SK-N-MC (cell line): ENCODE measurements around the gene PTHLH.

Experiments used
- DNase-seq: peaks from one replicate; pipeline ENCODE4 v3.0.0-alpha.2; 2011; ENCODE audit warnings: low read depth, low spot score
- H3K27ac ChIP-seq: fragments of 200-600 bp; sonication (generic); 2 replicates; pipeline ENCODE4 v1.5.1; 2016; ENCODE audit warnings: mixed run types
- H3K36me3 ChIP-seq: fragments of 200-600 bp; sonication (generic); 2 replicates; pipeline ENCODE4 v1.6.1; 2017; ENCODE audit warnings: antibody characterized with exemption, low read length, mixed read lengths; ENCODE audit not compliant: insufficient read depth
- H3K4me3 ChIP-seq: fragments of 200-600 bp; sonication (generic); 2 replicates; pipeline ENCODE4 v1.5.1; 2016
- H3K9ac ChIP-seq: fragments of 200-600 bp; sonication (generic); 2 replicates; pipeline ENCODE4 v1.8.0; 2017; ENCODE audit warnings: mixed run types, mixed read lengths; ENCODE audit not compliant: insufficient read length
- H3K9me3 ChIP-seq: fragments of 200-600 bp; sonication (generic); 2 replicates; pipeline ENCODE4 v1.6.1; 2017; ENCODE audit warnings: low read depth, mild to moderate bottlenecking, antibody characterized with exemption, low read length, moderate library complexity, mixed read lengths
- EZH2 ChIP-seq: fragments of 200-600 bp; sonication (generic); IDR thresholded peaks from one replicate; pipeline ENCODE4 v1.6.1; 2017; ENCODE audit warnings: antibody characterized with exemption
- FOXP2 ChIP-seq: optimal IDR thresholded peaks from 2 replicates; pipeline ENCODE3; 2011; ENCODE audit warnings: mild to moderate bottlenecking, moderate library complexity; ENCODE audit not compliant: insufficient read depth; ENCODE audit errors: extremely low read length, control extremely low read depth
- POLR2AphosphoS5 ChIP-seq: IDR thresholded peaks from 2 replicates; pipeline ENCODE4 v1.6.1; 2012; ENCODE audit warnings: mild to moderate bottlenecking, low read depth, low read length, borderline replicate concordance

Gene PTHLH

GRCh38 chr12:27972721-27973120 lies at the start of gene PTHLH:
Gene PTHLH (minus strand): TSS chr12:27972733. CDS start chr12:27969494, 3,239 bp downstream.
- Histone ChIP-seq H3K4me3 (no peak within 1 kb of the TSS), H3K9me3 (no peaks in the 10 kb centered on the region), H3K27ac (no peak within 1 kb of the TSS), H3K9ac (no peak within 1 kb of the TSS), H3K36me3 (no peaks in the 10 kb centered on the region)
- TF ChIP-seq POLR2AphosphoS5: no peak
- no peak for TF ChIP-seq EZH2
- TF ChIP-seq FOXP2: no peak
- no peak for DNase-seq

GRCh38 chr12:28021704-28022103 lies 49.2 kb upstream of the PTHLH start:
- DNase-seq: no peak
- no peaks in the 10 kb centered on the region for H3K36me3 ChIP-seq
- H3K4me3 ChIP-seq: no peak overlapping the region
- H3K27ac ChIP-seq: no peak overlapping the region
- no peaks in the 10 kb centered on the region for H3K9me3 ChIP-seq
- TF ChIP-seq FOXP2 (no peak), POLR2AphosphoS5 (no peak), EZH2 (no peak)
- H3K9ac ChIP-seq: no peak overlapping the region

GRCh38 chr12:28017873-28018255 lies 45.3 kb upstream of the PTHLH start:
- Histone ChIP-seq H3K9me3 (no peaks in the 10 kb centered on the region), H3K4me3 (no peak overlapping the region), H3K9ac (no peak overlapping the region), H3K27ac (no peak overlapping the region), H3K36me3 (no peaks in the 10 kb centered on the region)
- DNase-seq: no peak
- TF ChIP-seq POLR2AphosphoS5: no peak

GRCh38 chr12:28017126-28017872 lies 44.8 kb upstream of the PTHLH start:
- no peak for DNase-seq
- Histone ChIP-seq H3K9me3 (no peaks in the 10 kb centered on the region), H3K4me3 (no peak overlapping the region), H3K27ac (no peak overlapping the region), H3K9ac (no peak overlapping the region), H3K36me3 (no peaks in the 10 kb centered on the region)
- no peak for TF ChIP-seq EZH2
- no peak for TF ChIP-seq FOXP2
- TF ChIP-seq POLR2AphosphoS5: no peak

DNA sequence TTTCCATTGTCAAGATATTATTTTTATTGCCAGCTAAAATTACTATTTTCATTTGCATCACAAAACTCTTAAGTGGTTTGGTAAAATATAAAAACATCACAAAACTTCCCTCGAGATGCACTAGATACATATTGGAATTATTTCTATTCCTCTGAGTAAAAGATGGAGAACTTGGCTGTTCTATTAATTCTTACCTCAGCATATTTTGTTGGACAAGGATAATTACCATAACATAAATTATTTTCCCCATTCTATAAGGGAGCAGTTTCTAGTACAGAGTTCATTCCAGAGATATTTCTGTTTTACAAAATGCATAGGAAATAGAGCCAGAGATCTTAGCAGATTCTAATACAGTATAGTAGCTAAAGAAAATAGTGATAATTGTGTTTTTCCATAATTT lies 42.6 kb upstream of the PTHLH start:
- H3K27ac ChIP-seq: no peak overlapping the region
- no peak for DNase-seq
- no peak for TF ChIP-seq EZH2
- TF ChIP-seq POLR2AphosphoS5: no peak
- no peak for TF ChIP-seq FOXP2
- no peak overlapping the region for H3K4me3 ChIP-seq
- no peaks in the 10 kb centered on the region for H3K36me3 ChIP-seq
- H3K9ac ChIP-seq: no peak overlapping the region
- H3K9me3 ChIP-seq: no peaks in the 10 kb centered on the region

DNA sequence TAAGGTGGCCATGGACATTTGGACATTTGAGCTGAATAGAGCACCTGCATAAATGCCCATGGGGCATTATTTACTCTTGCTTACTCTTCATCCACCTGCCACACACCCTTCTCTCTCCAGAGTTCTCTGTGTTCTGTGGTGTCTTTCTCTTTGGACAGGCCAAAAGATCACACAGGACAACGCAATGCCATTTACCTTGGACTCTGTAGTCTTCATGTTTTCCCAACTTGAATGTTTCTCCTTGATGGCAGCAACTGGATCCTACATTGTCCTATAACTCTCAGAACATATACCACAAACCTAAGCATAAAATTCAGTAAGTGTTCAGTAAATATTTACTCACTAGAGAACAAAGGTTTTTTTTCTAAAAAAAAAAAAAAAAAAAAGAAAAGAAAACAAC lies 41.7 kb upstream of the PTHLH start:
- TF ChIP-seq EZH2 (no peak), FOXP2 (no peak), POLR2AphosphoS5 (no peak)
- no peak overlapping the region for H3K27ac ChIP-seq
- no peak for DNase-seq
- H3K9ac ChIP-seq: no peak overlapping the region
- no peaks in the 10 kb centered on the region for H3K9me3 ChIP-seq
- H3K36me3 ChIP-seq: no peaks in the 10 kb centered on the region
- H3K4me3 ChIP-seq: no peak overlapping the region

- H3K27ac ChIP-seq: no peak overlapping the region
- no peak overlapping the region for H3K4me3 ChIP-seq
- no peak for DNase-seq
- H3K9ac ChIP-seq: no peak overlapping the region
- no peaks in the 10 kb centered on the region for H3K36me3 ChIP-seq
- H3K9me3 ChIP-seq: no peaks in the 10 kb centered on the region
- no peak for TF ChIP-seq POLR2AphosphoS5
- no peak for TF ChIP-seq FOXP2
- no peak for TF ChIP-seq EZH2
Measured at GRCh38 chr12:28012333-28012918, 39.9 kb upstream of the PTHLH start.

DNA sequence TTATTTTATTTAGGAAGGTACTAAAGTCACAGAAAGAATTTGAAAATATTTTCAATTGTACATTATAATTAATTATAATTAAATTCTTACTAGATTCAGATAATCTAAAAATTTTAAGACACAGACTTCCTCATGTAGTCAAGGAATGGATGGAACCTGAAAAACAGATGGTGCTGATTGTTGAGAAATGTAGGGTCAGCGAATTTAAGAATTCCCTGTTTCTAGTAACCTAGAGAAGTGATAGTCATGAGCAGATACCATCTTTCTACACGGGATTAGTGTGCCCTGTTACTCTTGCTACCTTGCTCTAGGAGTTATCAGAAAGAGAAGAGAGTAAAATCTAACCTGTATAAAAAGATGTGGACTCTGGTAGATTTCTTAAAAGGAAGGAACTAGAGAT lies 37.5 kb upstream of the PTHLH start:
- Histone ChIP-seq H3K4me3 (no peak overlapping the region), H3K36me3 (no peaks in the 10 kb centered on the region), H3K9me3 (no peaks in the 10 kb centered on the region), H3K27ac (no peak overlapping the region), H3K9ac (no peak overlapping the region)
- TF ChIP-seq EZH2 (no peak), FOXP2 (no peak), POLR2AphosphoS5 (no peak)
- no peak for DNase-seq
